GM19099 (cell line): ENCODE results near the gene SEC14L6.

ENCODE experiments used
- POLR2A ChIP-seq: IDR thresholded peaks from 3 replicates; pipeline ENCODE4 v1.6.1; 2011; ENCODE audit warnings: low read depth; ENCODE audit not compliant: insufficient read length; ENCODE audit errors: extremely low read depth

The SEC14L6 gene

GRCh38 chr22:30572840-30573593, 26.5 kb upstream of the SEC14L6 start:
- TF ChIP-seq POLR2A = no peak

GRCh38 chr22:30572210-30572609, 25.7 kb upstream of the SEC14L6 start:
- TF ChIP-seq POLR2A = no peak

DNA sequence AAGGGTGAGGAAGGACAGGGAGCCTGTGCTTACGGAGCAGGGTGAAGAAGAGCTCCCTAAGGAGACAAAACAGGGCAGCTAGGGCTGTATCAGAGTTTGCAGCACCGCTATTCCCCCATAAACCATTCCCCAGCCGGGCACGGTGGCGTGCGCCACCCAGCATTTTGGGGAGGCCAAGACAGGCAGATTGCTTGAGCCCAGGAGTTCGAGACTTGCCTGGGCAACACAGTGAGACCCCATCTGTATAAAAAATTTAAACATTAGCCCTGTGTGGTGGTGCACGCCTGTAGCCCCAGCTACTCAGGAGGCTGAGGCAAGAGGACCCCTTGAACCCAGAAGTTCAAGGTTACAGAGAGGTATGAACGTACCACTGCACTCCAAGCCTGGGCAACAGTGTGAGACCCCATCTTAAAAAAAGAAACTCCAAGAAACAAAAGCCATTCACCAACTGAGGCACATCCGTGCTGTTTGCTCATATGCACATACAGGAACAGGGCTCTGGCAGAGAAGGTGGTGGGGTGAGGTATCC, 23.2 kb upstream of the SEC14L6 start:
- no peak for TF ChIP-seq POLR2A

GRCh38 chr22:30568137-30568805, 21.7 kb upstream of the SEC14L6 start:
- TF ChIP-seq POLR2A = no peak

DNA sequence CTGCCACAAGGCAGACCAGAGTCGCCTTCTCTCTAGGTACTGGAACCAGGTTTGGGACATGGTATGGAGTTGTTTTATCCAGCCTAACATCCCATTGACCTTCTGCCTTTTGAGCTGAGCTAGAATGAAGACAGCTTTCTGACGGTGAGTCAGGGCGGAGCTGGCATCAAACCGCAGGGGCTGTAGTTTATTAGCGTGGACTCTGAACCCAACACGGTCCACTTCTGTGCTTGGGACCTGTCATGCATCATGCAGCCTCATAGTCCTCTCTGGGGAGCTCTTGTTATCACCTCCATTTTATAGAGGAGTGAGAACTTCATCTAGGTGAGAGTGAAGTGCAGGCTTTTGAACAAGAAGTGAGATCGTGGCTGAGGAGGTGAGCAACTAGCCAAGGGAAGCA, 19.6 kb upstream of the SEC14L6 start:
- no peak for TF ChIP-seq POLR2A

DNA sequence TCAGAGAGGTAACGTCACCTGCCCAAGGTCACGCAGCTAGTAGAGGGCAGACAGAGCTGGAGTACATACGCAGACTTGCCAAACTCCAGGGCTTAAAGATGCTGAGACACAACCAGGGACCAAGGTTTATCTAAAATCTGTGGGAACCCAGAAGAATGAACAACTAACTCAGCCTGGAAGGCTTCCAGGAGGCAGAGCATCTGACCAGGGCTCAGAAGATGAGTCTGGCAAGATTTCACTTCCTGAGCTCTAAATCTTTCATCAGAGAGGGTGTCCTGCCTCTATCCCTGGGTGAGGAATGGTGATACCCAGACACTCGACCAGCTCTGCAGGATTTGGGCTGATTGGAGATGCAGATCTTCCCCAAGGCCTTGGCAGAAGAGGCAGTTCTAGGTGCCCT, 18.8 kb upstream of the SEC14L6 start:
- TF ChIP-seq POLR2A = no peak

GRCh38 chr22:30564761-30565119, 18.2 kb upstream of the SEC14L6 start:
- no peak for TF ChIP-seq POLR2A

DNA sequence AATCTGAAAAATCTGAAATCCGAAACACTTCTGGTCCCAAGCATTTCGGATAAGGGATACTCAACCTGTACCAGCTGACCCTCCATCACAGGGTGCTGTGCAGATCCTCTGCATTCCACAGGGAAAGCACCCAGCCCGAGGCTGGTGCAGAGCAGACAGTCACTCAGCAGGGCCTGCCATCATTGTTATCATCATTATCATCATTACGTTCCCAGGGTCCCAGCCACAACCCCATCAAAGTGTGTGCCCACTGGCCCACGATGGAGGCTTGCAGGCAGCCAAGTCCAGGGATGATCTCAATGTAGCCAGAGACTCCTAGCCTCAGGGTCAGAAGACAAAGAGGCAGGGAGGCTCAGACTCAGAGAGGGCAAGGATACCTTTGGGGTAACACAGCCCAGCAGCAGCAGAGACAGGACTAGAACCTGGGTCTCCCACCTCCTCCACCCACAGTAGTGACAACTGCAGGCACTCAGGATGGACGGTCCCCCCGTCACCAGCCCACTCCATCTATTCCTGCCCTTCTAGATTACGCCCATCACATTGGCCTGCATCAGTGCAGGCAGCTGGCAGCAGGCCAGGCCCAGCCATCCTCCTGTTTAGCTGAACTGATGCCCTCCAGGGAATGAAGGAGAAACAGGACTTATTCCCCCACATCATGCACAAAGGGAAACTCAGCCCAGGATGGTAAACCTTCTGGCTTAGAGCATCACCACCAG, 17.7 kb upstream of the SEC14L6 start:
- TF ChIP-seq POLR2A = no peak

- no peak for TF ChIP-seq POLR2A
Measured at GRCh38 chr22:30562366-30562765, 15.8 kb upstream of the SEC14L6 start.

GRCh38 chr22:30561402-30562189, 15.1 kb upstream of the SEC14L6 start:
- no peak for TF ChIP-seq POLR2A

GRCh38 chr22:30559889-30560288, 13.3 kb upstream of the SEC14L6 start:
- no peak for TF ChIP-seq POLR2A

DNA sequence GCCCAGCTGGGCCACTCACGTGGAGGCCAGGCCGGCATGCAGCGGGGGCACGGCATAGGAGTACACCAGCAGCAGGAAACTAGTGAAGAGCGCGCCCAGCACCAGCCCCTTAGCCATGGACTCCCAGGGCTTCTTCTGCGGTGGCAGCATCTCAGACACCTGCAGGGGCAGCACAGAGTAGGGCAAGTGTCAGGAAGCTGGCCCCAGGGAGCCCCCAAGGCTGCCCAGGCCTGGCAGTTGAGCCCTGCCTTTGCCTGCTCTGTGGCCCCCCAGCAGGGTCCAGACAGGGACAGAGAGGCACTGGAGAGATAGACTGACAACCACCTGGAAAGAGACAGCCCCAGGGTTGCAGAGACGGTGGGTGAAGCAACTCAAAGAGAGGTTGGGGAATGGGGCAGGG, 10.7 kb upstream of the SEC14L6 start:
- TF ChIP-seq POLR2A = no peak

GRCh38 chr22:30556388-30556787, 9.8 kb upstream of the SEC14L6 start:
- TF ChIP-seq POLR2A = no peak

DNA sequence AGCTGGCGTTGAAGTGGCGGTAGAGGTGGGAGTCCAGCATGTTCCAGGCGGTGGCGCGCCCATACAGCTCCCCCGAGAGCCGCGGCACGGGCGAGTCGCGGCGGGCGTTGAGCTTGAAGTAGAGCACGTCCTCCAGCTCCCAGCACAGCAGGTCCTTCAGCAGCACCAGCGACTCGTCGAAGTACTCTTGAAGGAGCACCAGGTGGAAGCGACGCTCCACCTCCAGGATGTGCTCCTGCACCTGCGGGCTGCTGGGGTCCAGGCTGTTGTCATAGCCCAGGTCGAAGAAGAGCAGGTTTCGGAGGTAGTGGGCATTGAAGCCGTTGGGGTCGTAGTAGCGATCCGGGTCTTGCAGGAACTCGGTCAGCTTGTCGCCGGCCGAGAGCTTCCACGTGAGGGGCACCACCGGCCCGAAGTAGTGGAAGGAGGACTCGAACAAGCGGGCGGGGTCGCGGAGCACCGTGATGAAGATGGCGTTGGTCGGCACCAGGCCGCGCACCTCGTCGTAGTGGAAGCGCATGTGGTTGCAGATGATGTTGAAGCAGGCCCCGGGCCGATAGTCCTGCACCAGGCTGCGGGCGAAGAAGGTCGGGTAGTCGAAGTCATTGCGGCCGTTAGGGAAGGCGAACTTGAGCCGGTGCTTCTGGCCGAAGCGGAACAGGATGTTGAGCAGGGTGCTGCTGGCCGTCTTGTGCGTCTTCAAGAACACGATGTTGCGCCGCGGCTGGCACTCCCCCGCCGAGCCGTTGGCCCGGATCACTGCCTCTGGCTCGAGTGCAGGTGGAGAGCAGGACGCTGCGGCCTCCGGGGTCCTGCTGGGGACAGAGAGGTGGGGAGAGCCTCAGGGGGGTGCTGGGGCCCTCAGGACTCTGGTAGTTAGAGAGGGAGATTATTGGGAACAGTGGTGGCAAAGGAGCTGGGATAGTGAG, 9.0 kb upstream of the SEC14L6 start:
- TF ChIP-seq POLR2A = no peak

DNA sequence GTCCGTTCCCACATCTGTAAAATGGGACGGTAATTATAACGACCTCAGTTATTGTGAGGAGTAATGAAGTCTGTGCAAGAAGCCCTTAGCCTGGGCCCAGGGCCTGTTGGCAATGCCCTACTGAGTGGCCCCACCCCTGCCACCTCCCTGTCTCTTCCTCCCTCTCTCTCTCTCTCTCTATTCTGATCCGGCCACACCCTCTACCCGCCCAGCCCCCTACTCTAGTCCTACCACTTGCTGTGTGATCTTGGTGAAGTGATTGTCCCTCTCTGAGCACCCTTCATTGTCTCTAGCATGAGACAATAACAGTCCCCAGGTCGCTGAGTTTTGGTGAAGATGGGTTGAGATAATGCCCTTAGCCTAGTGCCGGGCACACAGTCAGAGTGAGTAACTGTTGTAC, 7.4 kb upstream of the SEC14L6 start:
- TF ChIP-seq POLR2A = no peak

DNA sequence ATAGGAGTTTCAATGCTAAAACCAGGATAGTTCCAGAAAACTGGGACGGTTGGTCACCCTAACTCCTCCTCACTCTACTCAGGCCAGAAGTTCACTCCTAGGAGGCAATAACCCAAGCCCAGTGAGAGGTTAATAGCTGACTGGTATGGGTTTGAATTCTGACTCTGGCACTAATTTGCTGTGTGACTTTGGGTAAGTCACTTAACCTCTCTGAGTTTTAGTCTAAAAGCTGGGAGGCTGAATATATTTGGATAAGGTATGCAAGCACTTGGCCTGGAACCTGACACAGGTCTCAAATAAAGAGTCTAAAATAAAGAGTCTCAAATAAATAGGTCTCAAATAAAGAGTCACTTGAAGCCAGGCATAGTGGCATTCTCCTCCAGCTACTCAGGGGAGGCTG, 6.2 kb upstream of the SEC14L6 start:
- TF ChIP-seq POLR2A = no peak
